HepG2 (cell line): Measurements from ENCODE around the gene TADA2A. TPM values are rescaled to one million over a fixed set of nuclear protein-coding genes. Genes with fewer than 3 reads are reported as not detected.

Experiments used
- ARID2 ChIP-seq: sonication (generic); formaldehyde crosslinking; IDR thresholded peaks from 2 replicates; pipeline ENCODE4 v1.8.1; 2022; ENCODE audit warnings: mild to moderate bottlenecking, missing genetic modification reagents, borderline replicate concordance
- HMGA1 ChIP-seq: sonication (generic); formaldehyde crosslinking; conservative IDR thresholded peaks from 2 replicates; pipeline ENCODE4 v1.4.0; 2020; ENCODE audit warnings: missing genetic modification reagents
- HNF4G ChIP-seq, 2 experiments: sonication (generic) in 1 of 2; formaldehyde crosslinking in 1 of 2; IDR thresholded peaks; 2 replicates each; pipeline versions ENCODE4 v1.4.0 to v1.6.1; 2011 to 2020; ENCODE audit warnings: borderline replicate concordance in 2 of 2, low read depth in 2 of 2, mild to moderate bottlenecking in 2 of 2, low read length in 1 of 2, missing genetic modification reagents in 1 of 2, moderate library complexity in 1 of 2
- KMT2B ChIP-seq: IDR thresholded peaks from 2 replicates; pipeline ENCODE4 v1.6.1; 2016; ENCODE audit warnings: missing genetic modification reagents, missing compliant biosample characterization
- RAD51 ChIP-seq: fragments of 450-650 bp; IDR thresholded peaks from 2 replicates; pipeline ENCODE4 v1.6.1; 2016; ENCODE audit warnings: borderline replicate concordance
- REL ChIP-seq: sonication (generic); formaldehyde crosslinking; conservative IDR thresholded peaks from 2 replicates; pipeline ENCODE4 v1.8.0; 2022; ENCODE audit warnings: mild to moderate bottlenecking, missing genetic modification reagents, moderate library complexity
- TAF1 ChIP-seq: sonication (generic); formaldehyde crosslinking; IDR thresholded peaks from 2 replicates; pipeline ENCODE4 v1.4.0; 2020; ENCODE audit warnings: missing genetic modification reagents
- UBTF ChIP-seq: sonication (generic); formaldehyde crosslinking; IDR thresholded peaks from 2 replicates; pipeline ENCODE4 v1.4.0; 2020; ENCODE audit warnings: mild to moderate bottlenecking, missing genetic modification reagents
- ZNF430 ChIP-seq: sonication (generic); formaldehyde crosslinking; IDR thresholded peaks from 2 replicates; pipeline ENCODE4 v1.9.0; 2021; ENCODE audit warnings: mild to moderate bottlenecking, missing genetic modification reagents
- ZNF580 ChIP-seq: IDR thresholded peaks from 2 replicates; pipeline ENCODE4 v1.6.1; 2016; ENCODE audit warnings: low read depth, borderline replicate concordance
- ZNF629 ChIP-seq: sonication (generic); formaldehyde crosslinking; conservative IDR thresholded peaks from 2 replicates; pipeline ENCODE4 v1.5.0; 2020; ENCODE audit warnings: missing genetic modification reagents
- ZSCAN9 ChIP-seq: IDR thresholded peaks from 2 replicates; pipeline ENCODE4 v1.6.1; 2016; ENCODE audit warnings: borderline replicate concordance
- polyA plus RNA-seq, 8 experiments: library from polyadenylated mRNA; depleted of rRNA in 3 of 8; stranded (reverse) in 7 of 8; unstranded in 1 of 8; fragments of >200 nt; fragmentation: Illumina TruSeq in 4 of 8; extraction: Trizol in 4 of 8; gene quantifications; 2 replicates each; pipeline versions ENCODE4 v1.2.1 to v1.2.3, GENCODE V29; 2011 to 2016; ENCODE audit warnings: low read depth in 4 of 8, missing spikeins in 1 of 8, mixed read lengths in 1 of 8; ENCODE audit not compliant: insufficient read depth in 1 of 8
- total RNA-seq, 5 experiments: library from RNA; depleted of rRNA; stranded (reverse); fragments of >200 nt; fragmentation: Illumina TruSeq; extraction: Trizol; gene quantifications; 2 replicates each; pipeline ENCODE4 v1.2.3, GENCODE V29; 2016; ENCODE audit warnings: low read depth in 1 of 5
- TF ChIP-seq, protein P1 (sequence below), 2 experiments: fragments of 450-650 bp in 1 of 2; sonication (generic) in 1 of 2; formaldehyde crosslinking in 1 of 2; IDR thresholded peaks; 2 replicates each; pipeline versions ENCODE4 v1.6.1 to v1.8.0; 2016 to 2022; ENCODE audit warnings: antibody characterized with exemption in 1 of 2, mild to moderate bottlenecking in 1 of 2, missing genetic modification reagents in 1 of 2
- TF ChIP-seq, protein P2 (sequence below): IDR thresholded peaks from 2 replicates; pipeline ENCODE4 v1.6.1; 2012; ENCODE audit warnings: low read depth, low read length, improper control_type of control experiment

TADA2A gene
- total and polyA plus RNA-seq, 2 of the 13 experiments (the other 11 are each of a cell fraction or from before 2014, with no cell fraction given), result 8.0 to 14.0 TPM

DNA sequence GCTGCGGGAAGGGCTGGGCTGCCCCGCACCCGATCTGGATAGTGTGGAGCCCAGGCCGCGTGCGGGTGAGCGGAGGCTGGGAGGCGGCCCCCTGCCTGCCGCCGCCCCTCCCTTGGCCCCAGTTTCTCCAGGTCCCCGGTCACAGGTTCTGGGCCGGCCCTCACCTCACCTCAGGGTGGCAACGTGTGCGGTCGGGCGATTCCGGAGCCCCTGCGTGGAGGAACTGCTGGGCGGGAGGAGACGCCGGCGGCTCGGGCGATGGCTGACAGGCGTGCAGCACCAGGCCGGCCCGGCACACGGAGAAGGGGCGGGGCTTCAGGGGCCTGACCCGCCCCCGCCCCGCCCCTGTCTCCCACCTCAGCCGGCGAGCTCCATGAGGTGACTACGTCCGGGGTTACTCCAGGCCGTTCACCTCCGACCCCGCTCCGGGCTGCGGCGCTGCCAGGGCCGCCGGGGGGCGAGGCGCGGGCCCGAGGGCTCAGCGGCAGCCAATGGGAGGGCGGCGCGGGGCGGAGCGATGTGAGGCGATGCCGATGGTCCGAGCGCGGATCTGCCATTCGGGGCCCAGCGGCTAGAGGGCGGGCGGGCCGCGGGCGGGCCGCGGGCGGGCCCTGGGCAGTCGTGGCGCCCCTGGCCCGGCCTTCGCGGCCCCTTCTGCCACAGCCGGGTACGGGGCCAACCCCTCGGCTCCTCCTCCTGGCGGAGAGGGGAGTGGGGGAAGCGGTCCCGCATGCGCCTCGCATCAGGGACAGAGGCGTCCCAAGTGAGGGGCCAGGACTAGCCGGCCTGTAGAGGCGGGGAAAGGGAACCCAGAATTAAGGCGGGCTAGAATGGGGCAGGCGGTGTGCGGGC, 47.6 kb upstream of the TADA2A start (continued):
- TF ChIP-seq, protein P1, sequence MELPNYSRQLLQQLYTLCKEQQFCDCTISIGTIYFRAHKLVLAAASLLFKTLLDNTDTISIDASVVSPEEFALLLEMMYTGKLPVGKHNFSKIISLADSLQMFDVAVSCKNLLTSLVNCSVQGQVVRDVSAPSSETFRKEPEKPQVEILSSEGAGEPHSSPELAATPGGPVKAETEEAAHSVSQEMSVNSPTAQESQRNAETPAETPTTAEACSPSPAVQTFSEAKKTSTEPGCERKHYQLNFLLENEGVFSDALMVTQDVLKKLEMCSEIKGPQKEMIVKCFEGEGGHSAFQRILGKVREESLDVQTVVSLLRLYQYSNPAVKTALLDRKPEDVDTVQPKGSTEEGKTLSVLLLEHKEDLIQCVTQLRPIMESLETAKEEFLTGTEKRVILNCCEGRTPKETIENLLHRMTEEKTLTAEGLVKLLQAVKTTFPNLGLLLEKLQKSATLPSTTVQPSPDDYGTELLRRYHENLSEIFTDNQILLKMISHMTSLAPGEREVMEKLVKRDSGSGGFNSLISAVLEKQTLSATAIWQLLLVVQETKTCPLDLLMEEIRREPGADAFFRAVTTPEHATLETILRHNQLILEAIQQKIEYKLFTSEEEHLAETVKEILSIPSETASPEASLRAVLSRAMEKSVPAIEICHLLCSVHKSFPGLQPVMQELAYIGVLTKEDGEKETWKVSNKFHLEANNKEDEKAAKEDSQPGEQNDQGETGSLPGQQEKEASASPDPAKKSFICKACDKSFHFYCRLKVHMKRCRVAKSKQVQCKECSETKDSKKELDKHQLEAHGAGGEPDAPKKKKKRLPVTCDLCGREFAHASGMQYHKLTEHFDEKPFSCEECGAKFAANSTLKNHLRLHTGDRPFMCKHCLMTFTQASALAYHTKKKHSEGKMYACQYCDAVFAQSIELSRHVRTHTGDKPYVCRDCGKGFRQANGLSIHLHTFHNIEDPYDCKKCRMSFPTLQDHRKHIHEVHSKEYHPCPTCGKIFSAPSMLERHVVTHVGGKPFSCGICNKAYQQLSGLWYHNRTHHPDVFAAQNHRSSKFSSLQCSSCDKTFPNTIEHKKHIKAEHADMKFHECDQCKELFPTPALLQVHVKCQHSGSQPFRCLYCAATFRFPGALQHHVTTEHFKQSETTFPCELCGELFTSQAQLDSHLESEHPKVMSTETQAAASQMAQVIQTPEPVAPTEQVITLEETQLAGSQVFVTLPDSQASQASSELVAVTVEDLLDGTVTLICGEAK (IDR thresholded peaks at IDR 0.05), result no peak
- TF ChIP-seq, protein P1 (CRISPR knock-in tag; IDR thresholded peaks at IDR 0.05), result peak; percentile 37; the same call in 1 of the 2 replicates
- TF ChIP-seq HMGA1 (CRISPR knock-in tag) (no peak), ZNF629 (CRISPR knock-in tag) (no peak), HNF4G (IDR thresholded peaks at IDR 0.05; ENCODE audit: borderline replicate concordance, low read depth, low read length) (no peak), HNF4G (CRISPR knock-in tag; IDR thresholded peaks at IDR 0.05; ENCODE audit: borderline replicate concordance, low read depth) (peak; percentile 11), TAF1 (CRISPR knock-in tag) (peak; percentile 71; the same call in 1 of the 2 replicates), ARID2 (CRISPR knock-in tag) (no peak), RAD51 (no peak), KMT2B (CRISPR knock-in tag) (no peak; the same call in 1 of the 2 replicates), ZSCAN9 (peak; percentile 16; the same call in 1 of the 2 replicates), ZNF580 (CRISPR knock-in tag) (no peak), REL (CRISPR knock-in tag) (no peak; the same call in 1 of the 2 replicates), ZNF430 (CRISPR knock-in tag) (0 out of 2 replicates have a peak, but pooled peaks have one; percentile 18), UBTF (peak; percentile 87)
- TF ChIP-seq, protein P2, sequence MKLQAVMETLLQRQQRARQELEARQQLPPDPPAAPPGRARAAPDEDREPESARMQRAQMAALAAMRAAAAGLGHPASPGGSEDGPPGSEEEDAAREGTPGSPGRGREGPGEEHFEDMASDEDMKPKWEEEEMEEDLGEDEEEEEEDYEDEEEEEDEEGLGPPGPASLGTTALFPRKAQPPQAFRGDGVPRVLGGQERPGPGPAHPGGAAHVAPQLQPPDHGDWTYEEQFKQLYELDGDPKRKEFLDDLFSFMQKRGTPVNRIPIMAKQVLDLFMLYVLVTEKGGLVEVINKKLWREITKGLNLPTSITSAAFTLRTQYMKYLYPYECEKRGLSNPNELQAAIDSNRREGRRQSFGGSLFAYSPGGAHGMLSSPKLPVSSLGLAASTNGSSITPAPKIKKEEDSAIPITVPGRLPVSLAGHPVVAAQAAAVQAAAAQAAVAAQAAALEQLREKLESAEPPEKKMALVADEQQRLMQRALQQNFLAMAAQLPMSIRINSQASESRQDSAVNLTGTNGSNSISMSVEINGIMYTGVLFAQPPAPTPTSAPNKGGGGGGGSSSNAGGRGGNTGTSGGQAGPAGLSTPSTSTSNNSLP, result 0 out of 2 replicates have a peak, but pooled peaks have one; percentile 24
